Ureter (tissue), 1 donor: ENCODE data around the gene OTOA. TPM values are rescaled to one million over a fixed set of nuclear protein-coding genes. Genes with fewer than 3 reads are reported as not detected.
"Not testable (repeated sequence)": the region's sequence is repeated elsewhere in the genome, so short reads cannot be mapped to it uniquely, and the experiment has no call there.

Experiments used
- DNase-seq: peaks from one replicate; pipeline ENCODE4 v3.0.0-alpha.2; 2020; ENCODE audit warnings: low spot score
- total RNA-seq: library from RNA; stranded (reverse); gene quantifications from one replicate; pipeline ENCODE4 v1.2.4, GENCODE V29; 2023
- donor health status: DM: yes; HTN: yes; CAD: no.

Gene OTOA
- total RNA-seq, 1 donor from 2014 or later = 0.70 TPM

GRCh38 chr16:21641916-21642315, 21.9 kb upstream of the OTOA start:
- no peak for DNase-seq

- DNase-seq = no peak
Measured at GRCh38 chr16:21642861-21643260, 20.9 kb upstream of the OTOA start.

GRCh38 chr16:21643785-21644184, 20.0 kb upstream of the OTOA start:
- DNase-seq = peak; percentile 0

- no peak for DNase-seq
Measured at GRCh38 chr16:21644674-21645073, 19.1 kb upstream of the OTOA start.

- DNase-seq = no peak
Measured at GRCh38 chr16:21645261-21645721, 18.5 kb upstream of the OTOA start.

- DNase-seq = no peak
Measured at GRCh38 chr16:21646091-21646490, 17.7 kb upstream of the OTOA start.

GRCh38 chr16:21646721-21647561, 16.8 kb upstream of the OTOA start:
- no peak for DNase-seq

GRCh38 chr16:21647562-21648164, 16.1 kb upstream of the OTOA start:
- no peak for DNase-seq

GRCh38 chr16:21649826-21650406, 13.9 kb upstream of the OTOA start:
- not testable (repeated sequence) for DNase-seq

- DNase-seq = no peak
Measured at GRCh38 chr16:21650521-21650920, 13.2 kb upstream of the OTOA start.

GRCh38 chr16:21651515-21651914, 12.3 kb upstream of the OTOA start:
- DNase-seq = no peak

- no peak for DNase-seq
Measured at GRCh38 chr16:21652453-21652852, 11.3 kb upstream of the OTOA start, which contains the start of gene IGSF6. TSS of gene IGSF6 (minus strand) at chr16:21652608. CDS start at chr16:21652598, 10 bp downstream.

- DNase-seq = no peak
Measured at GRCh38 chr16:21653571-21653970, 10.2 kb upstream of the OTOA start.

GRCh38 chr16:21654466-21654865, 9.3 kb upstream of the OTOA start:
- no peak for DNase-seq

GRCh38 chr16:21654881-21655280, 8.9 kb upstream of the OTOA start:
- DNase-seq = no peak

GRCh38 chr16:21656795-21657768, 6.7 kb upstream of the OTOA start:
- DNase-seq = no peak

- no peak for DNase-seq
Measured at GRCh38 chr16:21659124-21659523, 4.6 kb upstream of the OTOA start.

- DNase-seq = no peak
Measured at GRCh38 chr16:21664801-21665492, 1.2 kb downstream of the OTOA start.

- no peak for DNase-seq
Measured at GRCh38 chr16:21666772-21667171, 3.0 kb downstream of the OTOA start.

- DNase-seq = no peak
Measured at GRCh38 chr16:21667575-21667974, 3.8 kb downstream of the OTOA start.

GRCh38 chr16:21673469-21673868, 9.7 kb downstream of the OTOA start:
- no peak for DNase-seq
